ENCODE measurements around the gene PTPN21.

GRCh38 chr14:88592031-88592430 lies 37.2 kb upstream of the PTPN21 start:
- no peak for TF ChIP-seq POLR2A (IDR thresholded peaks at IDR 0.05; ENCODE audit: low read length)
- TF ChIP-seq GATA1 (IDR thresholded peaks at IDR 0.05; ENCODE audit: low read depth, low read length): no peak

All from erythroblast (primary cell).